HuH-7 (cell line): Measurements from ENCODE around the gene SGCA.

Experiments used
- DNase-seq: peaks from one replicate; pipeline ENCODE4 v3.0.0; 2011; ENCODE audit warnings: low spot score

The SGCA gene

DNA sequence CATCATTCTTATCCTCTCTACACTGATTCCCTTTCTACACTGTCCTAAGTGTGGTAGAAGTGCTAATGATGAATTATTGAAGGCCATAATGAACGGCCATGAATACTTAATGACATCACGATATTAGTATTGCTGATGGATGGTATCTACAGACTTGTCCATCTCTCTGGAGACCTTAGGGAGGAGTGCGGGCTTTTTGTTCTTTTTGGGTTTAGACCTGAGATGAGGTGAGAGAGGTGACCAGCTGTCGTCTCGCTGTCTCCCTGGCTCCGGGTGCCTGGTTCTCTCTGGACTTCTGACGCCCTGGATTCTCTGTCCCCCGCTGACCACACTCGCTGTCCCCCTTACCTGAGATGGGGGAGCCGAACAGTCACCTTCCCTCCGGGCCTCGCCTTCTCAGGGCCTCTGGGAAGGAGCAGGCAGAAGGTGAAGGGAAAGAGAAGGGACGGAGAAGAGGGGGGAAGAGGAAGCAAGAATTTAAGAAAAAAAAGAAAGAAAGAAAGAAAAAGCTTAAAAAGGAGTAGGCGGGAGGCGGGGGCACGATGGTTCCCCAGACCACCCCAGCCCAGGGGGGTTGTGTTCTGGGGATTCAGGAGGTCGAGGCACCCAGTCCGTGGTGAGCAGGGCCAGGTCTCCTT, 17.1 kb downstream of the SGCA start:
- DNase-seq, result no peak

DNA sequence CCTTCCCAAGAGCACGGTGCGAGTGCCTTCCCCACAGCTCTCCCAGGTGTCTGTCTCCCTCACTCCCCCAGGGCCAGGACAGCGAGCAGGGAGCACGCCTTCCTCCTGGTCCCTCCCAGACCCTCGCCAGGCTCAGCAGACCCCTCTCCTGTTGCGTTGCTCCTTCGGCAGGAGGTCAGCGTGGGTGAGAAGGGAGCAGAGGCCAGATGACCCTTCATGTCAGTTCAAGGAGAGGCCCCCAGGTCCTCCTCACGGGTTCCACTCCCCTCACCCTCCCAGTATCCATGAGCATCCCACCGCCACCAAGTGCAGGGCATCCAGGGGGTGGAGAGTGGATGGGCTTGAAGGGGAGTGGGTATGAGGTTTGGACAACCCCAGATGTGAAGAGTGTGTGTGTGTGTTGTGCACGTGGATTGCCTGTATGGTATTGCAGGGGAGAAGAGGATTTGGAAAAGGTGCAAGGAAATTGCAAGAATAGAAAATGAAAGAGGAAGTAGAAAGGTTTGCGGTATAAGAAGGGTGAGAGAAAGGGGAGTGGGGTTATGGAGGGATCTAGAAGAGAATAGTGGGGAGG, 17.7 kb downstream of the SGCA start:
- no peak for DNase-seq

DNA sequence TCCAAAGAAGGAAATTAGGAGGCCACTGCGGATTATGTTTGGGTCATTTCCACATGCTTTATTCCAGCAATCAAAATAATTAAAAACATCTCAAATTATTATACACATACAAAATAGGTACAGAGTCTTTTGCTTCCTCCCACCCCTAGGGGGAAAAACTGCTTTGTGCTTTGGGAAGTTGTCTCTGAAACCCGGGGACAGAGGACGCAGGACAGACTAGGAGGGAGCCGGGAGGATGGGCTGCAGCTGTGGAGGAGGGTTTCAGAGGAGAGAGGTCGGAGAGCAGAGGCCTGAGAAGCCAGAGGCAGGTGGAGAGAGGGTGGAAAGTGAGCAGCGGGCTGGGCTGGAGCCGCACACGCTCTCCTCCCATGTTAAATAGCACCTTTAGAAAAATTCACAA, 18.3 kb downstream of the SGCA start:
- DNase-seq, result no peak

DNA sequence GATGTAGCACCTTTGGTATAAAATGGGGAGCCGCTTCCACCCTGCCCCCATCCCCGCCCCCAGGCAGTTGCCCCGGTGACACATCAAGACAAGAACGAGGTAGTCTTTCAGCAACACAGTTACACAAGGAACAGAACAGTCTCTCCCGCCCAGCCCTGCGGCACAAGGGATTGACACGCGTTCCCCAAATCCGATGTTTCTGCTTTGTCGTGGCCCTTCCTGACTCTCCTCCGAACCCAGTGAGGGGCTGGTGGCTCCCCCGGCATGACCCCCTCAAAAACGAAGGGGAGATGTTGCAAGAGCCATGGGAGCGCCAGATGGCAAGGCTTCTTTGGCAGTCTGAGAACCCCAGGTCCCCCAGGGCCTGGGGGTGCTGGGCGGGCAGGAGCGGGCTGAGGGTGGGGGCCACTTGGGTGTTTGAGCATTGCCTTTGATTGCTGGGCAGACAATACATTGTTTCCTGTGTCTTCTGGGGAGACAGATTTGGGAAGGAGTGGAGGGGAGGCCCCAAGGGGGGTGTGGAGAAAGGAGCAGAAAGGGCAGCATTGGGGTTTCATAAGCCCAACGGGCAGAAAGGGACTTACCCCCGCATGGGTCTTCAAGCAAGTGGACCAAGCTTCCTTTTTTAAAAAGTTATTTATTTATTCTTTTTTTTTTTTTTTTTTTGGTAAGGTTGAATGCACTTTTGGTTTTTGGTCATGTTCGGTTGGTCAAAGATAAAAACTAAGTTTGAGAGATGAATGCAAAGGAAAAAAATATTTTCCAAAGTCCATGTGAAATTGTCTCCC, 19.0 kb downstream of the SGCA start:
- DNase-seq, result no peak

DNA sequence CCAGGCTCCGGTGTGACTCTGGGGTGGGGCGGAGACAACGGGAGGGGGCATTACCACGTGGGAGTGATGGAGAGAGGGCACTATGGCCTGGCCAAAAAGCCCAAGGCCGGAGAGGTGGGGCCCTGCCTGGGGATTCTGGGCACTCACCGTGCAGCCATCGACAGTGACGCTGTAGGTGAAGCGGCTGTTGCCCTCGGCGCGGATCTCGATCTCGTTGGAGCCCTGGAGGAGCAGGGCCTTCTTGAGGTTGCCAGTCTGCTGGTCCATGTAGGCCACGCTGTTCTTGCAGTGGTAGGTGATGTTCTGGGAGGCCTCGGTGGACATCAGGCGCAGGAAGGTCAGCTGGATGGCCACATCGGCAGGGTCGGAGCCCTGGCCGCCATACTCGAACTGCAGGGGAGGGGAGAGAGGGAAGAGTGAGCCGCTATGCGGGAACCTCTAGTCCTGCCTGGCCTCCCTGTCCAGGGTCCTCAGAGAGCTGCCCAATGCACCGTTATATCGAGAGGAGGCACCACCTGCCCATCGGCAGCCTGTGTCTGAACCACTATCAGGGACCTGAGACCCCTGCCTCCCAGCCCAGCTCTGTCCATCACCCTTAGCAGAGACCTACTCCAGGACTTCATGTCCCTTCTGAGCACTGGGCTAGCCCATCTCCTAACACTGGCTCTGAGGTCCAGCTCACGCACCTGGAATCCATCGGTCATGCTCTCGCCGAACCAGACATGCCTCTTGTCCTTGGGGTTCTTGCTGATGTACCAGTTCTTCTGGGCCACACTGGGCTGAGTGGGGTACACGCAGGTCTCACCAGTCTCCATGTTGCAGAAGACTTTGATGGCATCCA, 20.0 kb downstream of the SGCA start:
- DNase-seq, result no peak

DNA sequence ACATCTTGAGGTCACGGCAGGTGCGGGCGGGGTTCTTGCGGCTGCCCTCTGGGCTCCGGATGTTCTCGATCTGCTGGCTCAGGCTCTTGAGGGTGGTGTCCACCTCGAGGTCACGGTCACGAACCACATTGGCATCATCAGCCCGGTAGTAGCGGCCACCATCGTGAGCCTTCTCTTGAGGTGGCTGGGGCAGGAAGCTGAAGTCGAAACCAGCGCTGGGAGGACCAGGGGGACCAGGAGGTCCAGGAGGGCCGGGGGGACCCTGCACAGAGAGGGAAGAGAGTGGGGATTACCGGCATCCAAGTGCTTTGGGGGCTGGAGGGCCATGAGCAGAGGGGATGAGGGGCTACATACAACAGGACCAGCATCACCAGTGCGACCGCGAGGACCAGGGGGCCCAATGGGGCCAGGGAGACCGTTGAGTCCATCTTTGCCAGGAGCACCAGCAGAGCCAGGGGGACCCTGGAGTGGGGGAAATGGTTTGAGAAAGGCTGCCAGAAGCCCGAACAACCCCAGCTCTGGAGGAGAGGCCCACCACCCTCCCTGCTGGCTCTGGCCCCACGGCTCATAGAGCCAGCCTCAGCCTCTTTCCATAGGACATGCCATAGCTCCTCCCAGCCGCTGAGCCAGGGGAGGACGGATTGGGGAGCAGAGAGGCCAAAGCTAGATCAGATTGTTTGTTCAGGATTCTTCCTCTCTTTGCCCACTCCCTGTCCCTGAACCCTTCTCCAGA, 21.0 kb downstream of the SGCA start:
- no peak for DNase-seq

DNA sequence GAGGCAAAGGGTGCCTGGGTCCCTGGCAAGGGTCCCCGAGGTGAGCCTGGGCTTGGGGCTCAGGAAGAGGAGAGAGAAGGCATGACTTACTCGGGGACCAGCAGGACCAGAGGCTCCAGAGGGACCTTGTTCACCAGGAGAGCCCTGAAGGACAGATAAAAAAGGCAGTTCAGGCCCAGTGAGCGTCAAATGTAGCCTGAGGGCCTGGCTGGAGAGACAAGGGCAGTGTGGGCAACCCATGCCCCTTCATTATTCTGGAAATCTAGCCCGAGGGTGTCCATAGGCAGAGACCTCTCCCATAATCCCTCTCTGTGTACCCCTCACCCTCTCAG, 21.6 kb downstream of the SGCA start:
- DNase-seq, result no peak

DNA sequence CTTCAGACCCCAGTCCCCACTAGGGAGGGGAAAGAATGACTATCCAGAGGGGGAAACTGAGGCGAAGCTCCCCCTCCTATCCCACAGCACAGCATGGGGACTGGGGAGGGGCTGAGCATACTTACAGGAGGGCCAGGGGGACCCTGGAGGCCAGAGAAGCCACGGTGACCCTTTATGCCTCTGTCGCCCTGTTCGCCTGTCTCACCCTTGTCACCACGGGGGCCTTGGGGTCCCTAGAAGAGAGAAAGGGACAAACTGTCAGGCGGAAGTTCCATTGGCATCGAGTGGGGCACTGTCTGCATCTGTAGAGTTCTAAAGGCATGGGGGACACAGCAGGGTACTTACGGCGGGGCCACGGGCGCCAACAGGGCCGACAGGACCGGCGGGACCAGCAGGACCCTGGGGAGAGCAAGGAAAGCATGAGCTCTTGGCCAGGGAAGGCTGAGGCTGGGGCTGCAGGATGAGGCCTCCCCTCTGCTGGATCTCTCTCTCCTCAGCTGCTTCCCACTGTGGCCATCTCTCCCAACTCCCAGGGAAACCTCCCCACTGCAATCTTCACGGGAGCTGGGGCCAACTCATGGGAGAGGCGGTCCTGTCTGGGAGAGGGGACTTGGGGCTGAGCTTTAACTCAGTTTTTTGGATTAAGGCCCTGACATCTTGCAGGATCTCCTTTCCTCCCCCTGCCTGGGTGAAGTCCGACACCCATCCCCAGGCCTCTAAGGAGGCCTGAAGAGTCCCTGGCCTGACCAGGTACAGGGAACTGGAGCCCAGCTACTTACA, 22.1 kb downstream of the SGCA start:
- no peak for DNase-seq

DNA sequence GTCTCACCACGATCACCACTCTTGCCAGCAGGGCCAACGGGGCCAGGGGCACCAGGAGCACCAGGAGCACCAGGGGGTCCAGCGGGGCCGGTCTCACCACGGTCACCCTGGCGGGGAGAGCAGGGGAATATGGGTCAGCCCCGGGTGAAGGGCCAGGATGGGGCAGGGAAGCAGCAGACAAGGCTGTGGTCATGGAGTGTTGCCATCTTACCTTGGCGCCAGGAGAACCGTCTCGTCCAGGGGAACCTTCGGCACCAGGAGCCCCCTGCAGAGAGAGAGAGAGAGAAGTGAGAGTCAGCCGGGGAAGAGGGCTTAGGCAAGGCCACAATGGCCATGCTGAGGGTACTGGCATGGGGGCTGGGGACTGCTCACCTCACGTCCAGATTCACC, 22.7 kb downstream of the SGCA start:
- DNase-seq, result no peak

DNA sequence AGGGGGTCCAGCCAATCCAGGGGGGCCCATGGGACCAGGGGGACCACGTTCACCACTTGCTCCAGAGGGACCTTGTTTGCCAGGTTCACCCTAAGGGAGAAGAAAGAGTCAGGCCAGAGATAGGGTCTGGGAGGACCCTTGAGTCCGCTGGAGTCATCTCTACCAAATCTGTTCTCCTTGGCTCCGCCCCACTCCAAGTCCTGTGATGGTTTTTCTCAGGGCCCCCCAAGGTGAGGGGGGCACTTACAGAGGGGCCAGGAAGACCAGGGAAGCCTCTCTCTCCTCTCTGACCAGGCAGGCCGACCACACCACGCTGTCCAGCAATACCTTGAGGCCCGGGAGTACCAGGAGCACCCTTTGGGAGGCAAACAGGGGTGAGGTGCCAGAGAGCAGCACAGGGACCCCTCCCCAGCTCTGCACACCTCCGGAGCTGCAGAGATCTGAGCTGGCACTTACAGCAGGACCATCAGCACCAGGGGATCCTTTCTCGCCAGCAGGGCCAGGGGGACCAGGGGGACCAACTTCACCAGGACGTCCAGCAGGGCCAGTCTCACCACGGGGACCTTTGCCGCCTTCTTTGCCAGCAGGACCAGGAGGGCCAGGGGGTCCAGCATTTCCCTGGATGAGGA, 23.2 kb downstream of the SGCA start:
- DNase-seq, result no peak

DNA sequence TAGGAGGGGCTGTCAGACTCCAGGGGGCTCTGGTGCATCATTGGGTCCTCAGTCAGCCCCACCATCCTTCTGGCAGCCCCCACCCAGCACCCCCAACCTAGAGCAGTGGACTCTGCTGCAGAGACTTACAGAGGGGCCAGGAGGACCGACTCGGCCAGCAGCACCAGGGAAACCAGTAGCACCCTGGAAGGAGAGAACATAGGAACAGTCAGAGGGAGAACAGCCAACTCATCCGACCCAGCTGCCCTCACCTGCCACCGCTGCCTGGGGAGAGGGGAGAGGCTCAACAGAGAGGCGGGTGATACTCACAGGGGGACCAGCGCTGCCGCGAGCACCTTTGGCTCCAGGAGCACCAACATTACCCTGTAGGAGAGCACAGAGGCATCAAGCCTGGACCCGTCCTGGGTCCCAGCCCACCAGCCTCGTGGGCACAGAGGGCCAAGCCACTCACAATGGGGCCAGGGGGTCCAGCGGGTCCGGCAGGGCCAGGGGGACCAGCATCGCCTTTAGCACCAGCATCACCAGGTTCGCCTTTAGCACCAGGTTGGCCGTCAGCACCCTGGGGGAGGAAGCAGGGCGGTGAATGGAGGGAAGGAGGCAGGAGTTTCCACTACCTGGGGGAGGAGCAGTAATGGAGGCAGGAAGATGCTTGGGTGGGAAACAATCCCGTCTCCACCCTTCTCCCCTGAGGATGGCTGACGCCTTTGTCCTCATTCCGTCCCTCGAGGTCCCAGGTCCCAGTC, 23.9 kb downstream of the SGCA start:
- no peak for DNase-seq

DNA sequence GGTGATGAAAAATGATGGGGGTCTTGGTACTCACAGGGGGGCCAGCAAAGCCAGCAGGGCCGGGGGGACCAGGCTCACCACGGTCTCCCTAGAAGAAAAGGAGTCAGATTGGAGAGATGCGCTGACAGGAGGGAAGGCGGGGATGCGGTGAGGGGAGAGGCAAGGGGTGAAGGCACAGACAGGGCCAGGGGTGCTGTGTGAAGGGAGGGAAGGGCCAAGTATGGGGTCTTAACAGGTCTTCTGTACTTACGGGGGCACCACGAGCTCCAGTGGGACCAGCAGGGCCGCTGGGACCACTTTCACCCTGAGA, 24.4 kb downstream of the SGCA start:
- DNase-seq, result no peak

DNA sequence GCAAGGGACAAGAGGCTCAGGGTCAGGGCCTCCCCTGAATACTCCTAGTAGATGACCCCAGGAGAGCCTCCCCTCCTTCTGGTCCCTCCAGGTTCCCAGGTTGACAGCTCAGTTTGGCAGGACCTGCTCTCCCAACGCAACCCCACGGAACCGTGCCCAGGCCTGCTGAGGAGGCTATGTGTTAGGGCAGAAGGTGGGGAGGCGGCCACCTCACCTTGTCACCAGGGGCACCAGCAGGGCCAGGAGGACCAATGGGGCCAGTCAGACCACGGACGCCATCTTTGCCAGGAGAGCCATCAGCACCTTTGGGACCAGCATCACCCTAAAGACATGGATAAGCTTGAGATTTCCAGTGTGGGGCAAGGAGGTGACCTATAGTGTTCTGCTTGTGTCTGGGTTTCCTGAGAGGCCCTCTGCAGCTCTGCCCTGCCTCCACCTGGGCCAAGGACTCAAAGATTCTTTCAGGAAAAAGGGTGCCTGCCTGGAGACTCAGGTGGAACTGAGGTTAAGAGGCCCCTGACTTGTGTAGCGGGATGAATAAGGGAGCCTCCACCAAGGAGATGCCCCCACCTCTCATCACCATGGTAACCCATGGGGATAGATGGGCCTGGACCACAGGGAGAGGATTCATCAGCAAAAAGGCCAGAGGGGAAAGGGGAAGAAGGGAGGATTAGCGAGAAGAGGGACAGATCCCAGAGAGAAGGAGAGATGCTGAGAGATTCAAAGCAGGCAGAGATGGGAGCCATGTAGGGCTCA, 25.0 kb downstream of the SGCA start:
- no peak for DNase-seq

DNA sequence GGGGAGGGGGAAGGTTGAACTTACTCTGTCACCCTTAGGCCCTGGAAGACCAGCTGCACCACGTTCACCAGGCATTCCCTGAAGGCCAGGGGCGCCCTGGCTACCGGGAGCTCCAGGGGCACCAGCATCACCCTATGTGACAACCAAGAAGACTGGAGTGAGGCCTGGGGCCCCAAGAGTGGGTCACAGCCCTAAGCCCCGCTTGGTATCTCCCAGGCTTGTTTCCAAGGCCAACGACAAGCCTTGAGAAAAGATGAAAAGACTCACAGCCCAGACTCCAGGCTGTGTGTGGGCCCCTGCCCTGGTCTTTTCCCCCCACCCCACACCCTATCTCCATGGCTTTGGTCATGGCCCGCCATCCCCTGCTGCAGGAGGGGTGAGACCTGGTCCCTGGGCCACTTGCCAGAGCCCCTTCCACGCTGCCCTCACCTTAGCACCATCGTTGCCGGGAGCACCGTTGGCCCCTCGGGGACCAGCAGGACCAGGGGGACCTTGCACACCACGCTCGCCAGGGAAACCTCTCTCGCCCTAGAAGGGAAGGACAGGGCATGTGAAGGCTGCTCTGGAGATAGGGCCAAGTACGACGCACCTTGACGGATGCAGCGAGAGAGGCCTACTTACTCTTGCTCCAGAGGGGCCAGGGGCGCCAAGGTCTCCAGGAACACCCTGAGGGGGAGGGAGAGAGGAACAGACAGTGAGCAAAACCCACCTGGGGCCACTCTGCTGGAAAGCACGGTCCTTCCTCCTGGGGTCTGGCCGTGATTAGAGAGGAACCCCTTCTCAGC, 25.7 kb downstream of the SGCA start:
- no peak for DNase-seq

DNA sequence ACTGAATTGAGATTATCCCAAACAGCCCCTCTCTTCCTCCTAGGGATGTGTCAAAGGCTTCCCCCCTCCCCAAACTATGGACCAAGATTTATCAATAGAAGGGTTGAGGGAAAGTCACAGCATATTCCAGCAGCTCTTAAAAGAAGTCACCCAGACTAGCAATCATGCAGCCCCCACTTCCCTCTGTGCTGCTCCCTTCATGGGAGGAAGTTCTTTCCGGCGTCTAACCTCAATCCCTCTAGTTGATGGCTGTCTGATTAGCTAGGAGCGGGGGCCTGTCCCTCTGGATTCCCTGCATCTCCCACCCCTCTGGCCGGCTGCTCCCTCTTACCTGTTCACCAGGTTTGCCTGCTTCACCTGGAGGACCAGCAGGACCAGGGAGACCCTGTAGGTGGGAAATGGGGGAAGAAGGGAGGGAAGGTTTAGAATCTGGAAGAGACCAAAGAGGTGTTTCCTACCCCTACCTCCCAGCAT, 26.4 kb downstream of the SGCA start:
- no peak for DNase-seq

DNA sequence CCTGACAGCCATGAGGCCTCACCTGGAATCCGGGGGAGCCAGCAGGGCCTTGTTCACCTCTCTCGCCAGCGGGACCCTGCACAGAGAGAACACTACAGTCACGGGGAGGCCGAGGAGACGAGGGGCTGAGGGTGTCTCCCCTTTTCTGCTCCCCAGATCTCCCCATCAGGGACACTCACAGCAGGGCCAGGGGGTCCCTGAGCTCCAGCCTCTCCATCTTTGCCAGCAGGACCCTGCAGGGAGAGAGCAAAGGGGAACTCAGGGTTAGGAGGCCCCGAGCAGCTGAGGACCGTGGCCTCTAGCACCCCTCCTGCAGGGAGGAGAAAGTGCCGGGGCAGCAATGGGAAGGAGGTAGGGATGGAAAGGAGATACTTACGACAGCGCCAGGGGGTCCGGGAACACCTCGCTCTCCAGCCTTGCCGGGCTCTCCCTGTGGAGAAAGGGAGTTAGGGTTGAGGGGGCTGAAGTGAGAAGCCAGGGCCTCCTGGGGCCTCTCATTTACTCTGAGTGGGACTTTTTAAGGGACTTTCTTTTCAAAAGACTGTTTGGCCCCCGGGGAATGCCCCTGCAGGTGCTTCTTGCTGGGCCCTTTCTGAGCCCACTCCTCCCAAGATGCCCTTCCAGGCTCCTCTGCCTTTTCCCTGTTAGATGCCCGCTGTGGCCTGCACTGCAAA, 26.9 kb downstream of the SGCA start:
- DNase-seq, result no peak

DNA sequence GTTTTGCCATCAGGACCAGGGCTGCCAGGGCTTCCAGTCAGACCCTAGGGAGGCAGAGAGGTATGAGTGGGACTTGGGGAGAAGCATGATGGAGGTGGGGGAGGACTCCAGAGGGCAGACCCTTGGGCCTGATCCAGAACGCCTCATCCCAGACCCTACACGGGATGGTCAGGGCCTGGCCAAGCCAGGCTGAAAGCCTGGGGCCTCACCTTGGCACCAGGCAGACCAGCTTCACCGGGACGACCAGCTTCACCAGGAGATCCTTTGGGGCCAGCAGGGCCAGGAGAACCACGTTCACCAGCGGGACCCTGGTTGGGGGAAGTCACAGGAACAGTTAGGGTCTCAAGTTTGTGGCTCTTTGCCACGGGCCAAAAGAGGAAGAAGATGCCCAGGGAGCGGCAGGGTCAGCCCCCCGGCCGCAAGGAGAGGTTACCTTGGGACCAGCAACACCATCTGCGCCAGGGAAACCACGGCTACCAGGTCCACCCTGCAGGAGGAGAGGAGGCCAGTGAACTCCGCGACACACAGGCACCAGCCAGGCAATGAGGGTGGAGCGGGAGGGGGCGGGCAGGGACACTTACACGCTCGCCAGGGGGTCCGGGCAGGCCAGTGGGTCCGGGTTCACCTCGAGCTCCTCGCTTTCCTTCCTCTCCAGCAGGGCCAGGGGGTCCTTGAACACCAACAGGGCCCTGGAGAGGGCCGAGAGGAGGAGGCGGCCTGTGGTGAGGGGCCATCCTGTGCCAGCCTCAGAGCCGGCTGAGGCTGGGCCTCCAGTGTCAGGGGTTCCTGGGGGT, 28.5 kb downstream of the SGCA start:
- DNase-seq, result no peak
